Pancreas (tissue), 10 donors: Measurements from ENCODE around the gene TBC1D10B. TPM values are rescaled to one million over a fixed set of nuclear protein-coding genes. Genes with fewer than 3 reads are reported as not detected.

ENCODE experiments used
- ATAC-seq, 4 donors: fragments of 200-7000 bp; cut with Tn5 transposase; one replicate each; pipeline versions ENCODE4 v1.8.0 to v1.9.1; 2020; ENCODE audit warnings: mild to moderate bottlenecking in 4 of 4, moderate library complexity in 4 of 4
- DNase-seq, 6 donors: peaks; one replicate each; pipeline ENCODE4 v3.0.0-alpha.2; 2020
- FAIRE-seq: peaks from 2 replicates; lab custom pipeline; 2012; peaks lifted over from hg19 to GRCh38; lab: Jason Lieb, UNC
- H3K27ac ChIP-seq, 4 donors: fragments of 200-600 bp; sonication (generic); 1 replicate in 3 of 4; 2 replicates in 1 of 4; pipeline versions ENCODE4 v1.5.0 to v1.8.0; 2020
- H3K27me3 ChIP-seq, 4 donors: fragments of 200-600 bp; one replicate each; pipeline ENCODE4 v1.8.0; 2021
- H3K36me3 ChIP-seq, 3 donors: fragments of 200-600 bp; sonication (generic) in 1 of 3; one replicate each; pipeline versions ENCODE4 v1.5.0 to v1.8.0; 2020 to 2021
- H3K4me1 ChIP-seq, 3 donors: fragments of 200-600 bp; one replicate each; pipeline ENCODE4 v1.8.0; 2021
- H3K4me3 ChIP-seq, 4 donors: fragments of 200-600 bp; sonication (generic) in 2 of 4; one replicate each; pipeline versions ENCODE4 v1.5.0 to v1.8.0; 2020 to 2021
- H3K9me3 ChIP-seq, 4 donors: fragments of 200-600 bp; one replicate each; pipeline ENCODE4 v1.8.0; 2021
- CTCF ChIP-seq, 4 donors: fragments of 200-600 bp; sonication (generic) in 3 of 4; IDR thresholded peaks; one replicate each; pipeline versions ENCODE4 v1.5.0 to v1.8.0; 2021; ENCODE audit warnings: antibody characterized with exemption in 4 of 4
- whole genome bisulfite sequencing, 2 donors: extraction: QIAGEN DNeasy Blood & Tissue Kit; methylation state at CpG; one replicate each; pipeline ENCODE4 v1.1.7; 2013; 5-methylcytosine and 5-hydroxymethylcytosine counted together
- intact Hi-C, 3 donors: fragments of 100-400 bp; cut with DNase I; formaldehyde crosslinking; loops; one replicate each; pipeline versions ENCODE4 v1.11.1 to v1.14.2; 2022
- polyA plus RNA-seq, 2 donors: library from polyadenylated mRNA; stranded (reverse); fragments of 200-250 nt; gene quantifications; one replicate each; pipeline ENCODE4 v1.2.3, GENCODE V29; 2013
- total RNA-seq, 6 donors: library from RNA; stranded (reverse); fragmentation: NEBNext Ultra II Directional in 4 of 6; extraction: Animal tissue kit (Norgen Biotek cat#: 25700) in 4 of 6; gene quantifications; one replicate each; pipeline versions ENCODE4 v1.2.1 to v1.2.4, GENCODE V29; 2021 to 2023
- donor health status: healthy with polysubstance abuse.
- donor health status: DM: no; HTN: no; CAD: no; lungs with moderate emphysema.
- donor health status: DM: no; HTN: no; CAD: no.
- donor health status: control.
- donor health status: control.
- donor health status: Bipolar disorder and iron deficiency.
- donor health status: DM: yes; HTN: yes; CAD: no.
- donor health status: DM: no; HTN: no; CAD: no.
- donor health status: DM: no; HTN: no; CAD: no.
- donor health status: DM: yes; HTN: yes; CAD: no.

The TBC1D10B gene
- total and polyA plus RNA-seq, 8 donors: 14.5 to 28.2 (median 15.6) TPM

GRCh38 chr16:30355144-30355953 is 14.9 kb downstream of the TBC1D10B start, which contains the start of gene CD2BP2:
Gene CD2BP2, minus strand, starts transcription at chr16:30355308. Its CDS starts 627 bp downstream, at chr16:30354681.
- H3K4me3 ChIP-seq: peak within 1 kb of the TSS; percentile 70 to 87 (median 76)
- peaks cover 0 to 35% (median 13%) of the 10 kb centered on the region in 3 donors for H3K36me3 ChIP-seq
- DNase-seq: peak; percentile 90 to 97 (median 97)
- WGBS, 2 donors: 0% methylated on average over 42 to 45 of the region's 45 CpGs
- no peaks in the 10 kb centered on the region for H3K9me3 ChIP-seq
- TF ChIP-seq CTCF (IDR thresholded peaks at IDR 0.05): no peak
- ATAC-seq: peak; percentile 87 to 93 (median 89)
- FAIRE-seq: peak; percentile 97
- H3K4me1 ChIP-seq: peaks cover 9 to 31% (median 23%) of the 10 kb centered on the region in 3 donors
- intact Hi-C loops: no loop called here
- no peaks in the 10 kb centered on the region for H3K27me3 ChIP-seq
- H3K27ac ChIP-seq: peak within 1 kb of the TSS; percentile 88 to 96 (median 94)

DNA sequence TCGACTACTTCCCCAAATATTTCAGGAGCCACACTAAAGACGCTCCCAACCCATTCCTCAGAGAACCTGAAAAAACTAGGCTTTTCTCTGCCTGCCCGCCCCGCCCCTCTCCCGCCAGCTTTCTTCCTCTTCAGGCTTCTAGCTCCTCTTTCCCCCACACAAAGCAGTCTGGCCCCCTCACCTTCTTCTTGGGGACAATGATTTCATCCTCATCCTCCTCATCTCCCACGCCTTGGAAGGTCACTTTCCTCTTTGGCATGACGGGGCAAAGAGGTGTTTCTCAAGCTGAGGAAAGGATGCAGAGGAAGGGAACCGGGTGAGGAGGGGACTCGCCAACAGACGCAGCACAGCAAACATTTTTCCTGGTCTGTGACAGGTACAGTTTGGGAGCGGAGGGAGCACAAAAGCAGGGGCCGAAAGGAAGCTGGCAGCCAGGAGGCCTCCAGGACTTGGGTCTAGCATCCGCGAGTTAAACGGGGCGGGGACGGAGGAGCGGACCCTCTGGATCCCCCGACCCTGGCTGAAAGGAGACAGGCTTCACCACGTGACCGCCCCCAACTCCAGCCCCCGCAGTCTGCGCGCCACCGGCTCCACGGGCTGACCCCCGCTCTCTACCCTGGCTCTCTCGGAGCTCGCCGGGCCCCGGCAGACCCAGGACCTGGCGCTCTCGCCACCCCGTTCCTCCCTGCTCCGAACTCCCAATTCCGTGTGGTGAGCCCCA is 15.7 kb downstream of the TBC1D10B start:
- no peaks in the 10 kb centered on the region for H3K27me3 ChIP-seq
- peak overlapping the region; percentile 70 to 87 (median 76) for H3K4me3 ChIP-seq
- H3K4me1 ChIP-seq: peaks cover 9 to 31% (median 23%) of the 10 kb centered on the region in 3 donors
- ATAC-seq (peak; percentile 11 to 28 (median 27)), DNase-seq (peak in 4 of 6 donors; percentile 33 to 52 (median 40)), FAIRE-seq (no peak)
- peak overlapping the region; percentile 88 to 96 (median 94) for H3K27ac ChIP-seq
- 3 to 4% methylated on average over 36 of the region's 36 CpGs for WGBS, 2 donors
- no peaks in the 10 kb centered on the region for H3K9me3 ChIP-seq
- TF ChIP-seq CTCF (IDR thresholded peaks at IDR 0.05): no peak
- intact Hi-C loops: no loop called here
- H3K36me3 ChIP-seq: peaks cover 0 to 33% (median 16%) of the 10 kb centered on the region in 3 donors

GRCh38 chr16:30353438-30354129 is 16.7 kb downstream of the TBC1D10B start:
- H3K4me3 ChIP-seq: peak overlapping the region in 2 of 4 donors; percentile 76
- FAIRE-seq (no peak), ATAC-seq (no peak), DNase-seq (peak in 3 of 6 donors; percentile 25 to 76 (median 59))
- no peak for TF ChIP-seq CTCF (IDR thresholded peaks at IDR 0.05)
- H3K9me3 ChIP-seq: no peaks in the 10 kb centered on the region
- H3K27me3 ChIP-seq: no peaks in the 10 kb centered on the region
- H3K36me3 ChIP-seq: peaks cover 0 to 26% (median 15%) of the 10 kb centered on the region in 3 donors
- WGBS, 2 donors: 86 to 91% methylated on average over 22 to 23 of the region's 23 CpGs
- H3K27ac ChIP-seq: no peak overlapping the region
- intact Hi-C loops: no loop called here
- peaks cover 9 to 31% (median 23%) of the 10 kb centered on the region in 3 donors for H3K4me1 ChIP-seq

GRCh38 chr16:30352488-30353401 is 17.5 kb downstream of the TBC1D10B start:
- Histone ChIP-seq H3K36me3 (peaks cover 0 to 20% (median 12%) of the 10 kb centered on the region in 3 donors), H3K4me1 (peaks cover 9 to 31% (median 23%) of the 10 kb centered on the region in 3 donors), H3K4me3 (no peak overlapping the region), H3K27me3 (no peaks in the 10 kb centered on the region), H3K9me3 (no peaks in the 10 kb centered on the region), H3K27ac (peak overlapping the region; percentile 6 to 63 (median 25))
- DNase-seq (peak in 3 of 6 donors; percentile 20 to 41 (median 37)), FAIRE-seq (no peak), ATAC-seq (no peak)
- intact Hi-C loops: no loop called here
- TF ChIP-seq CTCF (IDR thresholded peaks at IDR 0.05): no peak
- WGBS, 2 donors: 86 to 89% methylated on average over 13 to 14 of the region's 14 CpGs
